ENCODE results near the gene TMEM125.

TMEM125 gene

GRCh38 chr1:43247256-43247921 lies 22.4 kb upstream of the TMEM125 start:
- no peak for DNase-seq

GRCh38 chr1:43250351-43250761 lies 19.4 kb upstream of the TMEM125 start:
- no peak for DNase-seq

GRCh38 chr1:43251024-43251423 lies 18.8 kb upstream of the TMEM125 start:
- DNase-seq, result no peak

- no peak for DNase-seq
Observed at GRCh38 chr1:43252225-43252624, 17.6 kb upstream of the TMEM125 start.

- no peak for DNase-seq
Observed at GRCh38 chr1:43253173-43253572, 16.6 kb upstream of the TMEM125 start.

- DNase-seq, result no peak
Observed at GRCh38 chr1:43253876-43254275, 15.9 kb upstream of the TMEM125 start.

GRCh38 chr1:43255438-43256210 lies 14.2 kb upstream of the TMEM125 start:
- no peak for DNase-seq

GRCh38 chr1:43256675-43257570 lies 12.9 kb upstream of the TMEM125 start:
- no peak for DNase-seq

- no peak for DNase-seq
Observed at GRCh38 chr1:43258370-43258769, 11.4 kb upstream of the TMEM125 start.

- no peak for DNase-seq
Observed at GRCh38 chr1:43265431-43265830, 4.4 kb upstream of the TMEM125 start.

GRCh38 chr1:43266881-43267280 lies 2.9 kb upstream of the TMEM125 start:
- DNase-seq, result no peak

GRCh38 chr1:43267291-43267805 lies 2.4 kb upstream of the TMEM125 start:
- DNase-seq, result no peak

GRCh38 chr1:43267818-43268425 lies 1.9 kb upstream of the TMEM125 start:
- no peak for DNase-seq

- no peak for DNase-seq
Observed at GRCh38 chr1:43270421-43271095, 775 bp downstream of the TMEM125 start.

GRCh38 chr1:43271186-43272118 lies 1.7 kb downstream of the TMEM125 start:
- DNase-seq, result no peak

- DNase-seq, result no peak
Observed at GRCh38 chr1:43272161-43272560, 2.4 kb downstream of the TMEM125 start.

- no peak for DNase-seq
Observed at GRCh38 chr1:43272576-43273571, 3.1 kb downstream of the TMEM125 start.

GRCh38 chr1:43273708-43274107 lies 3.9 kb downstream of the TMEM125 start:
- DNase-seq, result no peak

GRCh38 chr1:43274125-43274803 lies 4.5 kb downstream of the TMEM125 start:
- peak in 1 of 2 experiments; percentile 16 for DNase-seq
